ENCODE results near the gene ELF3.
A peak's percentile ranks its signal among the peaks of the same experiment; 100 is the strongest.
"Not testable (repeated sequence)": the region's sequence is repeated elsewhere in the genome, so short reads cannot be mapped to it uniquely, and the experiment has no call there.

The ELF3 gene

GRCh38 chr1:202063093-202063492 lies 52.7 kb downstream of the ELF3 start:
- no peak for TF ChIP-seq CTCF (IDR thresholded peaks at IDR 0.05; ENCODE audit: low read depth, low read length)
- no peaks in the 10 kb centered on the region; the same call in 1 of the 2 replicates for H3K36me3 ChIP-seq
- peak overlapping the region; percentile 23 for H3K27ac ChIP-seq
- H3K9me3 ChIP-seq (ENCODE audit: severe bottlenecking): no peaks in the 10 kb centered on the region
- no peak for DNase-seq
- H3K27me3 ChIP-seq (ENCODE audit: insufficient read depth, low read depth, severe bottlenecking): no peaks in the 10 kb centered on the region
- H3K4me3 ChIP-seq (ENCODE audit: low read depth, low read length): no peak overlapping the region

GRCh38 chr1:202064889-202065312 lies 54.5 kb downstream of the ELF3 start:
- not testable (repeated sequence) for H3K27me3 ChIP-seq (ENCODE audit: insufficient read depth, low read depth, severe bottlenecking); H3K27ac ChIP-seq; H3K4me3 ChIP-seq (ENCODE audit: low read depth, low read length); H3K9me3 ChIP-seq (ENCODE audit: severe bottlenecking); DNase-seq; H3K36me3 ChIP-seq

Measured in WERI-Rb-1 (cell line).